Hair follicle dermal papilla cell (primary cell): ENCODE measurements around the gene PEX16. TPM values are rescaled to one million over a fixed set of nuclear protein-coding genes. Genes with fewer than 3 reads are reported as not detected.

ENCODE experiments used
- total RNA-seq: library from RNA; depleted of rRNA; stranded (reverse); fragments of >200 nt; gene quantifications from 2 replicates; pipeline ENCODE4 v1.2.3, GENCODE V29; 2012

The PEX16 gene
- total RNA-seq: 20.1 and 21.6 TPM in 2 replicates

GRCh38 chr11:45917623-45918330 lies at the start of gene PEX16:
Gene PEX16 (minus strand): TSS chr11:45917877. CDS start chr11:45917811, 66 bp downstream.

GRCh38 chr11:45922425-45923082 lies 4.9 kb upstream of the PEX16 start, which contains the start of gene LARGE2:
Gene LARGE2 (plus strand): TSS chr11:45922656. CDS start chr11:45922883, 227 bp downstream.

GRCh38 chr11:45906965-45907611 lies 10.6 kb downstream of the PEX16 start, which contains the start of gene FREY1:
Gene FREY1 (minus strand): TSS chr11:45907271. CDS start chr11:45907245, 26 bp downstream.

GRCh38 chr11:45885274-45885920 lies 32.3 kb downstream of the PEX16 start, which contains the start of gene MAPK8IP1:
Gene MAPK8IP1 (plus strand): TSS chr11:45885651. CDS start chr11:45885821, 170 bp downstream.

Other genes starting within 250 kb of the PEX16 start
- gene SLC35C1, start 112.7 kb downstream of the PEX16 start, total RNA-seq: 11.5 and 12.8 TPM in 2 replicates
- 28.9 and 32.4 TPM in 2 replicates for gene CRY2, start 70.4 kb downstream of the PEX16 start, total RNA-seq
- gene MAPK8IP1, start 32.2 kb downstream of the PEX16 start, total RNA-seq: 5.5 and 9.2 TPM in 2 replicates
- 1.5 TPM in 2 replicates for gene FREY1, start 10.6 kb downstream of the PEX16 start, total RNA-seq
- 0.16 TPM in 1 of 2 replicates, not detected in the other for gene LARGE2, start 4.8 kb upstream of the PEX16 start, total RNA-seq
- gene PHF21A, start 203.6 kb upstream of the PEX16 start, total RNA-seq: 19.4 and 22.6 TPM in 2 replicates